NCI-H1105 treated with DMSO at 0.1 percent for 48 hours (cell line): ENCODE data around the gene MAK.
"Not testable (repeated sequence)": the region's sequence is repeated elsewhere in the genome, so short reads cannot be mapped to it uniquely, and the experiment has no call there.

Source experiments
- DNase-seq: peaks from one replicate; lab custom pipeline; 2025; lab: John Stamatoyannopoulos, UW

The MAK gene, protein sequence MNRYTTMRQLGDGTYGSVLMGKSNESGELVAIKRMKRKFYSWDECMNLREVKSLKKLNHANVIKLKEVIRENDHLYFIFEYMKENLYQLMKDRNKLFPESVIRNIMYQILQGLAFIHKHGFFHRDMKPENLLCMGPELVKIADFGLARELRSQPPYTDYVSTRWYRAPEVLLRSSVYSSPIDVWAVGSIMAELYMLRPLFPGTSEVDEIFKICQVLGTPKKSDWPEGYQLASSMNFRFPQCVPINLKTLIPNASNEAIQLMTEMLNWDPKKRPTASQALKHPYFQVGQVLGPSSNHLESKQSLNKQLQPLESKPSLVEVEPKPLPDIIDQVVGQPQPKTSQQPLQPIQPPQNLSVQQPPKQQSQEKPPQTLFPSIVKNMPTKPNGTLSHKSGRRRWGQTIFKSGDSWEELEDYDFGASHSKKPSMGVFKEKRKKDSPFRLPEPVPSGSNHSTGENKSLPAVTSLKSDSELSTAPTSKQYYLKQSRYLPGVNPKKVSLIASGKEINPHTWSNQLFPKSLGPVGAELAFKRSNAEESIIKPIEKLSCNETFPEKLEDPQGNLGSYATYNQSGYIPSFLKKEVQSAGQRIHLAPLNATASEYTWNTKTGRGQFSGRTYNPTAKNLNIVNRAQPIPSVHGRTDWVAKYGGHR

DNA sequence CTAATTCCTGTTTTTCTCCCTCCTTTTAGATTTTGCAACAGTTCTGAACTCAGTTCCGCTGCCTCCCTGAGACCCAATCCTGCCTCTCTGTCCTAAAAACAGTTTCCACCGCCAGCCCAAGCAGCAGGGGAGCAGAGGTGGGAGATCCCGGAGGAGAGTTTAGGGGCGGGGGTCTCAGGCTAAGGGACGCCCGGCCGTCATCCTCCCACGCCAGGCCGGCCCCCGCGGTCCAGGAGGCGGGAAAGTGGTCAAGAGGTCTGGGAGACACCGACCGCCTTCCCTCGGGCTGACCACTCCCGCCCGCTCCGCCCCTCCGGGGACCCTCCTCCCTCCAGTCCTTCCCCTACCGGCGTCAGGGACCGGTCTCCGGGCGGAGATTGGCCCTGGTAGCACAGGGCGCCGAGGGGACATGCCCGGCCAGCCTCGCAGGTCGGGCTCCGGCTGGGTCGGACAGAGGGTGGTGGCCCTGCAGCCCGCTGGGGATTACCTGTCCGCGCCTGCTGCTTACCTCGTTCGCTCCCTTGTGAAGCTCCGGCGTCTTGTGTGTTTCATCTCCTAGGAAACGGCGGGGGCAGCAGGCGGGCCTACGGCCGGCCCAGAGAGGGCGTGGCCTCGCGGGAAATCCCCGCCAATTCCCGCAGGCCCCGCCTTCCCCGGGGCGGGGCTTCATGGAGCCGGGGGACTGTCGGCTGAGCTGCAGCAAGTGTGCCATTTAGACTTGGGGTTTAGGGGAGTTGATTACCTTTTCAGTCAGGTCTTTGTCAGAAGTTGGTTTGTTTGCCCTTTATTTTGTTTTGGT, at the start of gene MAK:
Gene MAK, minus strand, starts transcription at position 545 of the 799 bp plus-strand sequence. CDS start 7,891 bp downstream, outside the sequence.
- peak; percentile 92 for DNase-seq

GRCh38 chr6:10886691-10887502, 48.6 kb upstream of the MAK start, which contains the start of gene SYCP2L:
SYCP2L (plus strand) TSS chr6:10887052; CDS start chr6:10887127, 75 bp downstream.
- peak; percentile 58 for DNase-seq

DNA sequence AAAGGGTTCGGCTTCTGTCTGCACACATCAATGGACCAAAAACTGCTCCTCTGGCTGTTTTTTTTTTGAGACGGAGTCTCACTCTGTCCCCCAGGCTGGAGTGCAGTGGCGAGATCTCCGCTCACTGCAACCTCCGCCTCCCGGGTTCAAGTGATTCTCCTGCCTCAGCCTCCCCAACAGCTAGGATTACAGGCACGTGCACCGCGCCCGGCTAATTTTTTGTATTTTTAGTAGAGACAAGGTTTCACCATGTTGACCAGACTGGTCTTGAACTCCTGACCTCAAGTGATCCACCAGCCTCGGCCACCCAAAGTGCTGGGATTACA, 48.0 kb upstream of the MAK start:
- DNase-seq, result not testable (repeated sequence)

DNA sequence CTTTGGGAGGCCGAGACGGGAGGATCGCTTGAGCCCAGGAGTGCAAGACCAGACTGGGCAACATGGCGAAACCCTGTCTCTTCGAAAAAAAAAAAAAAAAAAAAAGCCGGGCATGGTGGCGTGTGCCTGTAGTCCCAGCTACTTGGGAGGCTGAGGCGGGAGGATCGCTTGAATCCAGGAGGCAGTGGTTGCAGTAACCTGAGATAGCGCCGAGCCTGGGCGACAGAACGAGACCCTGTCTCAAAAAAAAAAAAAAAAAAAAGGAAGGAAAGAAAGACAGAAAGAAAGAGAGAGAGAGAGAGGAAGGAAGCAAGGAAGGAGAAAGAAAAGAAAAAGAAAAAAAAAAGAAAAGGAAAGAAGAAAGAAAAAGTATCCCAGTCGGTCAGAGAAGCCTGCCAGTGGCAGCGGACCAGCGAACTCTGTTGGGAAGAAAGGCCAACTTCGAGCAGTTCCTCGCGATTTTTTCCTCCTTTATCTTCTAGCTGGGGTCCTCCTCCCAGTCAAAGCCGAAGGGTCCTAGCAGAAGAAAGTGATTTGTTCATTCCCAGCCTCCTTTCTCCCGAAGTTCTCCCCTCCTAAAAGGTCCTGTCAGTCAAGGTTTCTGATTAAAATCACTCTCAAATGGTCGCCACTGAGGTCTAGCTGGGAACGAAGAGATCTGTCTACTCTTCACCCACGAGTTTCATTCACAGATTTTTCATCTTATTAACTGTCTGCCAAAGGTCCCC, 46.1 kb upstream of the MAK start:
- DNase-seq, result no peak

- no peak for DNase-seq
These were observed 45.2 kb upstream of the MAK start for GRCh38 chr6:10883312-10884244.

- DNase-seq, result no peak
These were observed 44.4 kb upstream of the MAK start for GRCh38 chr6:10882657-10883171.

DNA sequence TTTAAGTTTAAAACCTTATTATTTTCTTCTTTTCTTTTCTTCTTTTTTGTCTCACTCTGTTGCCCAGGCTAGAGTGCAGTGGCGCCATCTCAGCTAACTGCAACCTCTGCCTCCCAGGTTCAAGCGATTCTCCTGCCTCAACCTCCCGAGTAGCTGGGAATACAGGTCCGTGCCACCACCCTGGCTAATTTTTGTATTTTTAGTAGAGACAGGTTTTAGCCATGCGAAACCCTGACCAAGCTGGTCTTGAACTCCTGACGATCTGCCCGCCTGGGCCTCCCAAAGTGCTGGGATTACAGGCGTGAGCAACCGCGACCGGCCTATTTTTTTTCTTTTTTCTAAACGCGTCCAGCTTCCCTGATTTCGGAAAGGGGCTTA, 43.9 kb upstream of the MAK start:
- DNase-seq, result not testable (repeated sequence)

DNA sequence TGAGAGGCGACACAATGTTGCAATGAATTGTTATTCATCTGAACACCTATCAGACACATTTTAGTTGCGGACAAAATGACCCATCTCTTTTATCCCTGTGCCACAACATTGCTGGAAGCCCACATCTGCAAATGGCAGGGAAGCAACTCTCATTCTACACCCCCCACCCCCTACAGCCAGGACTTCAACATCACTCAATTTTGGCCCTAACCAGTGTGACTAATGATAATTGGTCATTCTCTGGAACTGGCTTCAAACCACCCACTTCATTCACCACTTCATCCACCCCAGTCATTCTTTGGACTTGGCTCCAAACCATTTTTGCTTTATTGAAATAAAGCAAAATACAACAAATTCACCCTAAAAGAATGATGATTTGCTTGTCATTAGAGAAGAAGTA, 42.0 kb upstream of the MAK start:
- DNase-seq, result no peak

DNA sequence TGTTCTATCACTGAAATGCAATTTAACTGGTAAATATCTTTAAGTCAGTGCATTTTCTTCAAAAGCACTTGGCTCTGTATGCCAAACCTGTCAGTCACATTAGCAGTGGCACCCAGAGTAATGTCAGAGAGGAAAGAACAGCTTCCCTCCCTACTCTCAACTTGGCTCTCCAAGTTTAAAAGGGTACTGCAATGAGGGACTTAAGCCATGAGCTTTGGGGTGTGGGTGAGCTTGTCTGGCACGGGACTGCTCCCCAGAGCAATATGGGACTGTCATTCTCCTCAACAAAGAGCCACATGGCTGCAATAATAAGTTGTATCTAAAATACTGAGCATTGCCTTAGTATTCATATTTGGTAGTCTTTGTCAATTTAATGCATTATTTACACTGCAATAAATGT, 39.5 kb upstream of the MAK start:
- no peak for DNase-seq

DNA sequence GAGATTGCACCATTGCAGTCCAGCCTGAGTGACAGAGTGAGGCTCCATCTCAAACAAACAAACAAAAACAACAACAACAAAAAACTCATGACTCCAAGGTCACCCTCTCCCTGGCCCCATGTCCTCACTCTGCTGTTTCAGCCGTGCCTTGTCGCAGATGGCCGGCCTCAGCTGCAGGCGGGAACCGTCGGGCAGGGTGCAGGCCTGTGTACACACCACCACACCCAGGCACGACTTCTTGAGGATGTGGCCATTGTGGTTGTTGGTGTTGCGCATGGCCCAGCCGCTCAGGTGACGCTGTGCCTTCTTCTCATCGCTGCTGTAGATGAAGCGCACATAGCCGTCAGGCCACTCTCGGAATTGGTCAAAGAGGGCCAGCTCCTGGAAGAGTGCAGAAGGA, 38.7 kb upstream of the MAK start:
- DNase-seq, result no peak

DNA sequence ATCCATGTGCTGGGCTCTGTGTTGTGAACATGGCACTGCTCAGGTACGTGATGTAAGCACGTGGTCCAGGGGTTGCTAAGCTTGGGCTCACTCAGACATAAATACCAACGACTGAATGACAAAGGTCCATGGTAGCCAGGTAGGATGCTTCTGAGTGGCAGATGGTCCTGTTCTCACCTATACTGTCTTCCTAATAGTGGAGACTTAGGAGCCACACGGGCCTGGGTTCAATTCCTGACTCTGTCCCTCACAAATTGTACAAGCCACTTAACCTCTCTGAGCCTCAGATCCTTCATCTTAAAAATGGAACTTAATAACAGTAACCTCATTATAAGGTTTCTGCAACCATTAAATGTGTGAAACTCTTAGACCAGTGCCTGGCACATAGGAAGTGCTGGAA, 36.7 kb upstream of the MAK start:
- no peak for DNase-seq

GRCh38 chr6:10874207-10874606, 35.9 kb upstream of the MAK start:
- no peak for DNase-seq

DNA sequence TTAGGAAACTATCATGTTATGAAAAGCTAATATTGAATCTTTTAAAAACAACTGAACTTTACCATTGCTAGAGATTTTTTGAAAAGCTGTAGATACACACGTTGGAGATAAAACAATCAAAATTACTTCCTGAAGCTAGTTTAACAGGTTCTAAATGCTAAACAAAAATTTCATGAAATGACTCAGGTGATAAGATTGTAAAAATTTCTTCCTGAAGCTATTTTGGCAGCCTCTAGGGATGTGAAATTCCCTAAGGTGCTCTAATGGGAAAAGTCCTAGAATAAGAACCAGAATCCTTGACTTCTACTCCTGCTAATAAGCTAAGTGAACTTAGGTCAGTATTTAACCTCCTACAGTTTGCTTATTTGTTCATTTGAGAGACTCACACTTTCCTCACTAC, 35.0 kb upstream of the MAK start:
- no peak for DNase-seq

GRCh38 chr6:10867952-10868351, 29.6 kb upstream of the MAK start:
- DNase-seq, result no peak

DNA sequence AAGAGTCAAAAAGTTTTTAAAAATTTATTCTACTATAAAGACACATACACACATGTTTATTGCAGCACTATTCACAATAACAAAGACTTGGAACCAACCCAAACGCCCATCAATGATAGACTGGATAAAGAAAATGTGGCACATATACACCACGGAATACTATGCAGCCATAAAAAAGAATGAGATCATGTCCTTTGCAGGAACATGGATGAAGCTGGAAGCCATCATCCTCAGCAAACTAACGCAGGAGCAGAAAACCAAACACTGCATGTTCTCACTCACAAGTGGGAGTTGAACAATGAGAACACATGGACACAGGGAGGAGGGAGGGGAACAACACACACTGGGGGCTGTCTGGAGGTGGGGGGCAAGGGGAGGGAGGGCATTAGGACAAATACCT, 28.4 kb upstream of the MAK start:
- not testable (repeated sequence) for DNase-seq

DNA sequence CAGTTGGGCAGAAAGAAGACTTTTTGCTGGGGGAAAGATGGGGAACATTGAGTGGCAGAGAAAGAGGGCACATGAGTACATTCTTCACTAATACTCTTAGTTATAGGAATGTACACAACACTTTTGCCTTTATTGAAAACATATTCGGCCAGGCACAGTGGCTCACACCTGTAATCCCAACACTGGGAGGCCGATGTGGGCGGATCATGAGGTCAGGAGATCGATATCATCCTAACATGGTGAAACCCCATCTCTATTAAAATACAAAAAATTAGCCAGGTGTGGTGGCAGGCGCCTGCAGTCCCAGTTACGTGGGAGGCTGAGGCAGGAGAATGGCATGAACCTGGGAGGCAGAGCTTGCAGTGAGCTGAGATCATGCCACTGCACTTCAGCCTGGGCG, 24.7 kb upstream of the MAK start:
- not testable (repeated sequence) for DNase-seq

- DNase-seq, result no peak
These were observed 24.0 kb upstream of the MAK start for GRCh38 chr6:10862361-10862760.

- no peak for DNase-seq
These were observed 22.7 kb upstream of the MAK start for GRCh38 chr6:10861086-10861485.

DNA sequence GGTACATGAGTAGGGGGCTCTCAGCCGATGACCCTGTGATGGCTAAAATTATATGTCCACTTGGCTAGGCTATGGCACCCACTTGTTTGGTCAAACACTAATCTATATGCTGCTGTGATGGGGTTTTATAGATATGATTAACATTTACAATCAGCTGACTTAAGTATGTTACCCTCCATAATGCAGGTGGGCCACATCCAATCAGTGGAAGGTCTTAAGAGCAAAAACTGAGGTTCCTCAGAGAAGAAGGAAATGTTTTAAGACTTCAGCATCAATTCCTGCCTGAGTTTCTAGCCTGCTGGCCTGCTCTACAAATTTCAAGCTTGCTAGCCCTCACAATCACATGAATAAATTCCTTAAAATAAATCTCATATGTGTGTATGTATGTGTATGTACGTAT, 18.9 kb upstream of the MAK start:
- DNase-seq, result no peak
